ENCODE measurements around the gene USP6NL.

The USP6NL gene

GRCh38 chr10:11515596-11516430 is 95.6 kb downstream of the USP6NL start:
- Histone ChIP-seq H3K36me3 (ENCODE audit: control insufficient read depth, insufficient read depth, low read length) (no peaks in the 10 kb centered on the region; the same call in 1 of the 2 replicates), H3K27me3 (replicated peaks; ENCODE audit: control insufficient read depth, insufficient read depth, low read length) (no peaks in the 10 kb centered on the region), H3K4me3 (replicated peaks; ENCODE audit: low read depth, low read length) (no peak overlapping the region)
- peak; percentile 85 for TF ChIP-seq CTCF (IDR thresholded peaks at IDR 0.05; ENCODE audit: insufficient read depth, low read length, poor library complexity, severe bottlenecking)
- DNase-seq (ENCODE audit: extremely low read depth, insufficient read length) = no peak

- DNase-seq (ENCODE audit: extremely low read depth, insufficient read length) = no peak
- Histone ChIP-seq H3K4me3 (replicated peaks; ENCODE audit: low read depth, low read length) (no peak overlapping the region), H3K36me3 (ENCODE audit: control insufficient read depth, insufficient read depth, low read length) (no peaks in the 10 kb centered on the region; the same call in 1 of the 2 replicates), H3K27me3 (replicated peaks; ENCODE audit: control insufficient read depth, insufficient read depth, low read length) (no peaks in the 10 kb centered on the region)
- no peak for TF ChIP-seq CTCF (IDR thresholded peaks at IDR 0.05; ENCODE audit: insufficient read depth, low read length, poor library complexity, severe bottlenecking)
Measured at GRCh38 chr10:11513727-11514126, 97.7 kb downstream of the USP6NL start.

- DNase-seq (ENCODE audit: extremely low read depth, insufficient read length) = no peak
- H3K27me3 ChIP-seq (replicated peaks; ENCODE audit: control insufficient read depth, insufficient read depth, low read length) = no peaks in the 10 kb centered on the region
- peaks cover 2% of the 10 kb centered on the region; the same call in 1 of the 2 replicates for H3K36me3 ChIP-seq (ENCODE audit: control insufficient read depth, insufficient read depth, low read length)
- no peak for TF ChIP-seq CTCF (IDR thresholded peaks at IDR 0.05; ENCODE audit: insufficient read depth, low read length, poor library complexity, severe bottlenecking)
- H3K4me3 ChIP-seq (replicated peaks; ENCODE audit: low read depth, low read length) = no peak overlapping the region
Measured at GRCh38 chr10:11512596-11512995, 98.9 kb downstream of the USP6NL start.

- H3K36me3 ChIP-seq (ENCODE audit: control insufficient read depth, insufficient read depth, low read length) = peaks cover 2% of the 10 kb centered on the region; the same call in 1 of the 2 replicates
- no peak for DNase-seq (ENCODE audit: extremely low read depth, insufficient read length)
- H3K4me3 ChIP-seq (replicated peaks; ENCODE audit: low read depth, low read length) = no peak overlapping the region
- no peaks in the 10 kb centered on the region for H3K27me3 ChIP-seq (replicated peaks; ENCODE audit: control insufficient read depth, insufficient read depth, low read length)
- TF ChIP-seq CTCF (IDR thresholded peaks at IDR 0.05; ENCODE audit: insufficient read depth, low read length, poor library complexity, severe bottlenecking) = no peak
Measured at GRCh38 chr10:11511321-11511720, 100.1 kb downstream of the USP6NL start.

- no peak for DNase-seq (ENCODE audit: extremely low read depth, insufficient read length)
- Histone ChIP-seq H3K27me3 (replicated peaks; ENCODE audit: control insufficient read depth, insufficient read depth, low read length) (no peaks in the 10 kb centered on the region), H3K4me3 (replicated peaks; ENCODE audit: low read depth, low read length) (no peak overlapping the region), H3K36me3 (ENCODE audit: control insufficient read depth, insufficient read depth, low read length) (peaks cover 2% of the 10 kb centered on the region; the same call in 1 of the 2 replicates)
- no peak for TF ChIP-seq CTCF (IDR thresholded peaks at IDR 0.05; ENCODE audit: insufficient read depth, low read length, poor library complexity, severe bottlenecking)
Measured at GRCh38 chr10:11510736-11511135, 100.7 kb downstream of the USP6NL start.

Measured in GM06990 (cell line).